GM12878 (cell line): ENCODE data around the gene SLC25A45.

Experiments
- CBX5 ChIP-seq: sonication (generic); IDR thresholded peaks from 2 replicates; pipeline ENCODE4 v1.6.1; 2016; ENCODE audit warnings: low read depth, moderate library complexity, mild to moderate bottlenecking, inconsistent platforms
- CEBPB ChIP-seq, 2 experiments: fragments of 150-350 bp in 1 of 2; IDR thresholded peaks; 2 replicates each; pipeline ENCODE4 v1.6.1; 2012 to 2014; ENCODE audit warnings: low read depth in 2 of 2, low read length in 2 of 2, borderline replicate concordance in 1 of 2, inconsistent platforms in 1 of 2
- NR2F1 ChIP-seq: fragments of 450-650 bp; conservative IDR thresholded peaks from 2 replicates; pipeline ENCODE4 v1.6.1; 2017; ENCODE audit warnings: mild to moderate bottlenecking
- POLR2AphosphoS5 ChIP-seq: IDR thresholded peaks from 2 replicates; pipeline ENCODE4 v1.6.1; 2011; ENCODE audit warnings: mild to moderate bottlenecking, low read length, inconsistent platforms
- YY1 ChIP-seq: IDR thresholded peaks from 2 replicates; pipeline ENCODE4 v1.6.1; 2011; ENCODE audit warnings: low read depth, mild to moderate bottlenecking, low read length
- TF ChIP-seq, protein P1 (sequence below), 3 experiments: IDR thresholded peaks in 2 of 3; conservative IDR thresholded peaks in 1 of 3; 2 replicates each; pipeline ENCODE4 v1.5.1; 2011; ENCODE audit warnings: low read depth in 3 of 3, low read length in 3 of 3, mild to moderate bottlenecking in 3 of 3, control low read depth in 2 of 3, moderate library complexity in 2 of 3, inconsistent platforms in 1 of 3, mixed read lengths in 1 of 3; ENCODE audit not compliant: control insufficient read depth in 2 of 3, insufficient read depth in 1 of 3; ENCODE audit errors: extremely low read depth in 1 of 3
- TF ChIP-seq, protein P2 (sequence below): fragments of 150-350 bp; IDR thresholded peaks from 2 replicates; pipeline ENCODE4 v1.6.1; 2016; ENCODE audit warnings: low read depth, low read length
- TF ChIP-seq, protein P3 (sequence below): IDR thresholded peaks from 2 replicates; pipeline ENCODE4 v1.6.1; 2012; ENCODE audit warnings: low read depth, low read length, improper control_type of control experiment
- TF ChIP-seq, protein P4 (sequence below): IDR thresholded peaks from 2 replicates; pipeline ENCODE4 v1.6.1; 2011; ENCODE audit warnings: low read depth, low read length, improper control_type of control experiment, borderline replicate concordance

DNA sequence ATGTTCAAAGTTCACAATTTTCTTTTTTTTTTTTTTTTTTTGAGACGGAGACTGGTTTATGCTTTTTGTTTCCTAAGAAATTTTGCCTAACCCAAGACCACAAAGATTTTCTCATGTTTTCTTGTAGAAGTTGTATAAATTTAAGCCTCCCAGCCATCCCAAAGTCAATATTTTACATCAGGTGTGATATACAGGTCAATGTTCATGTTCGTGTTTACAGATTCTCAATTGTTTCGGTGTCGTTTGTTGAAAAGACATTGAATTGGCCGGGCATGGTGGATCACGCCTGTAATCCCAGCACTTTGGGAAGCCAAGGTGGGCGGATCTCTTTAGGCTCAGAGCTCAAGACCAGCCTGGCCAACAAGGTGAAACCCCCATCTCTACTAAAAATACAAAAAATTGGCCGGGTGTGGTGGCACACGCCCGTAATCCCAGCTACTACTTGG, 19.4 kb upstream of the SLC25A45 start:
- no peak for TF ChIP-seq CBX5
- TF ChIP-seq YY1: no peak
- TF ChIP-seq, protein P1, sequence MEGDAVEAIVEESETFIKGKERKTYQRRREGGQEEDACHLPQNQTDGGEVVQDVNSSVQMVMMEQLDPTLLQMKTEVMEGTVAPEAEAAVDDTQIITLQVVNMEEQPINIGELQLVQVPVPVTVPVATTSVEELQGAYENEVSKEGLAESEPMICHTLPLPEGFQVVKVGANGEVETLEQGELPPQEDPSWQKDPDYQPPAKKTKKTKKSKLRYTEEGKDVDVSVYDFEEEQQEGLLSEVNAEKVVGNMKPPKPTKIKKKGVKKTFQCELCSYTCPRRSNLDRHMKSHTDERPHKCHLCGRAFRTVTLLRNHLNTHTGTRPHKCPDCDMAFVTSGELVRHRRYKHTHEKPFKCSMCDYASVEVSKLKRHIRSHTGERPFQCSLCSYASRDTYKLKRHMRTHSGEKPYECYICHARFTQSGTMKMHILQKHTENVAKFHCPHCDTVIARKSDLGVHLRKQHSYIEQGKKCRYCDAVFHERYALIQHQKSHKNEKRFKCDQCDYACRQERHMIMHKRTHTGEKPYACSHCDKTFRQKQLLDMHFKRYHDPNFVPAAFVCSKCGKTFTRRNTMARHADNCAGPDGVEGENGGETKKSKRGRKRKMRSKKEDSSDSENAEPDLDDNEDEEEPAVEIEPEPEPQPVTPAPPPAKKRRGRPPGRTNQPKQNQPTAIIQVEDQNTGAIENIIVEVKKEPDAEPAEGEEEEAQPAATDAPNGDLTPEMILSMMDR (IDR thresholded peaks at IDR 0.05 in 2 of 3, conservative IDR thresholded peaks at IDR 0.05 in 1 of 3; ENCODE audit: control insufficient read depth in 2 of 3, extremely low read depth in 1 of 3, insufficient read depth in 1 of 3, low read depth in 3 of 3, low read length in 3 of 3): no peak
- TF ChIP-seq NR2F1: no peak
- TF ChIP-seq, protein P2, sequence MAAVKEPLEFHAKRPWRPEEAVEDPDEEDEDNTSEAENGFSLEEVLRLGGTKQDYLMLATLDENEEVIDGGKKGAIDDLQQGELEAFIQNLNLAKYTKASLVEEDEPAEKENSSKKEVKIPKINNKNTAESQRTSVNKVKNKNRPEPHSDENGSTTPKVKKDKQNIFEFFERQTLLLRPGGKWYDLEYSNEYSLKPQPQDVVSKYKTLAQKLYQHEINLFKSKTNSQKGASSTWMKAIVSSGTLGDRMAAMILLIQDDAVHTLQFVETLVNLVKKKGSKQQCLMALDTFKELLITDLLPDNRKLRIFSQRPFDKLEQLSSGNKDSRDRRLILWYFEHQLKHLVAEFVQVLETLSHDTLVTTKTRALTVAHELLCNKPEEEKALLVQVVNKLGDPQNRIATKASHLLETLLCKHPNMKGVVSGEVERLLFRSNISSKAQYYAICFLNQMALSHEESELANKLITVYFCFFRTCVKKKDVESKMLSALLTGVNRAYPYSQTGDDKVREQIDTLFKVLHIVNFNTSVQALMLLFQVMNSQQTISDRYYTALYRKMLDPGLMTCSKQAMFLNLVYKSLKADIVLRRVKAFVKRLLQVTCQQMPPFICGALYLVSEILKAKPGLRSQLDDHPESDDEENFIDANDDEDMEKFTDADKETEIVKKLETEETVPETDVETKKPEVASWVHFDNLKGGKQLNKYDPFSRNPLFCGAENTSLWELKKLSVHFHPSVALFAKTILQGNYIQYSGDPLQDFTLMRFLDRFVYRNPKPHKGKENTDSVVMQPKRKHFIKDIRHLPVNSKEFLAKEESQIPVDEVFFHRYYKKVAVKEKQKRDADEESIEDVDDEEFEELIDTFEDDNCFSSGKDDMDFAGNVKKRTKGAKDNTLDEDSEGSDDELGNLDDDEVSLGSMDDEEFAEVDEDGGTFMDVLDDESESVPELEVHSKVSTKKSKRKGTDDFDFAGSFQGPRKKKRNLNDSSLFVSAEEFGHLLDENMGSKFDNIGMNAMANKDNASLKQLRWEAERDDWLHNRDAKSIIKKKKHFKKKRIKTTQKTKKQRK: no peak
- TF ChIP-seq, protein P3, sequence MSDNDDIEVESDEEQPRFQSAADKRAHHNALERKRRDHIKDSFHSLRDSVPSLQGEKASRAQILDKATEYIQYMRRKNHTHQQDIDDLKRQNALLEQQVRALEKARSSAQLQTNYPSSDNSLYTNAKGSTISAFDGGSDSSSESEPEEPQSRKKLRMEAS: no peak
- no peak for TF ChIP-seq POLR2AphosphoS5
- TF ChIP-seq, protein P4, sequence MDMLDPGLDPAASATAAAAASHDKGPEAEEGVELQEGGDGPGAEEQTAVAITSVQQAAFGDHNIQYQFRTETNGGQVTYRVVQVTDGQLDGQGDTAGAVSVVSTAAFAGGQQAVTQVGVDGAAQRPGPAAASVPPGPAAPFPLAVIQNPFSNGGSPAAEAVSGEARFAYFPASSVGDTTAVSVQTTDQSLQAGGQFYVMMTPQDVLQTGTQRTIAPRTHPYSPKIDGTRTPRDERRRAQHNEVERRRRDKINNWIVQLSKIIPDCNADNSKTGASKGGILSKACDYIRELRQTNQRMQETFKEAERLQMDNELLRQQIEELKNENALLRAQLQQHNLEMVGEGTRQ: no peak
- TF ChIP-seq CEBPB (IDR thresholded peaks at IDR 0.05; ENCODE audit: borderline replicate concordance in 1 of 2, low read depth in 2 of 2, low read length in 2 of 2): no peak
